GM19395 (cell line): ENCODE measurements around the gene CHCHD10.
A peak's percentile ranks its signal among the peaks of the same experiment; 100 is the strongest.

ENCODE experiments used
- ATAC-seq: cut with Tn5 transposase; IDR thresholded peaks from one replicate; pipeline ENCODE4 v1.9.1; 2021; ENCODE audit warnings: mild to moderate bottlenecking, moderate library complexity; ENCODE audit not compliant: unreplicated experiment

CHCHD10 gene

DNA sequence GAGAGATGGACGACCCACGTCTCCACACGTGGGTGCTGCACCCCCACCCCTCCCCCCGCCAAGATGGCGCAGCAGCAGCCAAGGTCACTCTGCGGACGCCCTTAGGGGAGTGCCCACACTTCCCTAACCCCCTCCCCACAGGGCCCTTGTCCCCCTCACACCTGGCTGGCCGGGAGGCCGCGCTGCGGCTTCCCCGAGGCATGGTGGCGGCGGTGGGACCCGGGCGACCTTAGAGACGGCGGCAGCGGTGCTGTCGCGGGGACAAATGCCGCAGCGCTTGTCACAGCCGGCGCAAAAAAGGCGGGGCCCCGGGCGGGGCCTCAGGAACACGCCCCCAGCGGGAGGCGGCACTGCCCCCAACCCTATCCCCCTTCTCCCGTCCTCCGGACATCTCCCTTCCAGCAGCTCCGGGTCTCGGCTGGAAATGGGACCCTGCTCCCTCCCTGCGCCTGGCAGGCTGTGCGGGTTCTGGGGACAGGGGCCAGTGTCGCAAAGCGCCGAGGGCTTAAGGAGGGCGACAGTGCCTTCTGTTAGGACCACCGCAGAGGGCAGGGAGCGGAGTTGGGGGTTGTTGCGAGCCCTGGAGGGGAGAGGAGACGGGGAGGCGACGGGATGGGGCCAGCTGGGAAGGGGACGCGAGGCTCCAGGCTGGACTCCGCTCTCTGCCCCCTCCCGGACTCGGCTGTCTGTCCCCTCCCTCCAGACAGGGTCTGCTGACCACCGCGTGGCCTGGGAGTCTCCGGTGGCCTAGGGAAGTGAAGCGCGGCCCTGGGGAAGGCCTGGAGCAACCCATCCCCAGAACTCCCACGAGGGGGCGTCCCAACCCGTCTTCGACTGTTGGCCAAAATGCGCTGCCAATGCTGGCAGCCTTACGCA lies at the start of gene CHCHD10:
CHCHD10 (minus strand) TSS at position 300 of the 876 bp plus-strand sequence; CDS start at position 202, 98 bp downstream.
- peak; percentile 50 for ATAC-seq

DNA sequence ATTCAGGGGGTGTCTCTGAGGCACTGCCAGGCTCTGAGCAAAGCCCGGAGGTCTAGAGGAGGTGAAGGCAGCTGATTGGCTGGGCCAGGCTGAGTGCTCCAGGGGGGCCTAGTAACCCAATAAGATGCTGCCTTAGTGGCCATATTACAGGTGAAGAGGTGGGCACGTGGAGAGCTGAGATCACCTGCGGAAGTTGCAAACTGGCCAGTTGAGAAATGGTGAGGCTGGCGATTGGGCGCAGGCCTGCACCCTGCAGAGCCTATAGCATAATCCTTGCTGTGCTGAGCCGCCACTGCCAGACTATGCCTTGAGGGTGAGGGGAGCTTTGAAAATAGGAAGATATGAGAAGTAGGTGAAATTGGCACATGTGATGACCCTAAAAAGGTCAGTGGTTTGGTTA lies 49.4 kb upstream of the CHCHD10 start:
- no peak for ATAC-seq

DNA sequence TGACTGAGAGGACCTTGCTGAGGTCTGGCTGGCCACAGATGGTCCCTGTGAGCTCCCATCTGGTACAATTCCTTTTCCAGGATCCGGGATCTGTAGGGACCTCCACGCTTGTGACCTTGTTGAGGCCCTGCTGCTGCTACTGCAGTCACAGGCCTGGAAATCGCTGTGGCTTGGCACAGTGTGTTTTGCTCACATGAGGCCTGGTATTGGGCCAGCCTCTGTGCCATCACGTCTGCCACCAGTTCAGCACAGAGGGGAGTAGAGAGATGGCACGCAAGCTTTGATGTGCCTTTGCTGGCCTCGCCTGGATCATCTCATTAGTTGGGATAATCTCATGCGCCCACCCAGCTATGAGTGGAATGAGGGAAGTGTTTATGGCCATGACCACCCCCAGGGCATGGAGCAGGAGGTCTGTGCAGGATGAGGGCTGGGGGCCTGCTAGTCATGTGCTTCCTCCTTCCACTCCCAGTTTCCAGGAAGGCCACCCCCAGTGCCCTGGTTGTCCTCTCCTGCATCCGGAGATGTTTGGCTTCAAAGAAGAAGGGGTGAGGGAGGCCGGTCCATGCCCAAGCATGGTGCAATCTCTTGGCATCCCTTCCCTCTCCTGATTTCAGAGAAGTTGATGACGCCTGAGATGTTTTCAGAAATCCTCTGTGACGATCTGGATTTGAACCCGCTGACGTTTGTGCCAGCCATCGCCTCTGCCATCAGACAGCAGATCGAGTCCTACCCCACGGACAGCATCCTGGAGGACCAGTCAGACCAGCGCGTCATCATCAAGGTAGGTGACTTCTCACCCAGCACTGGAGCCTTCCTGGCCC lies 48.6 kb upstream of the CHCHD10 start:
- no peak for ATAC-seq

DNA sequence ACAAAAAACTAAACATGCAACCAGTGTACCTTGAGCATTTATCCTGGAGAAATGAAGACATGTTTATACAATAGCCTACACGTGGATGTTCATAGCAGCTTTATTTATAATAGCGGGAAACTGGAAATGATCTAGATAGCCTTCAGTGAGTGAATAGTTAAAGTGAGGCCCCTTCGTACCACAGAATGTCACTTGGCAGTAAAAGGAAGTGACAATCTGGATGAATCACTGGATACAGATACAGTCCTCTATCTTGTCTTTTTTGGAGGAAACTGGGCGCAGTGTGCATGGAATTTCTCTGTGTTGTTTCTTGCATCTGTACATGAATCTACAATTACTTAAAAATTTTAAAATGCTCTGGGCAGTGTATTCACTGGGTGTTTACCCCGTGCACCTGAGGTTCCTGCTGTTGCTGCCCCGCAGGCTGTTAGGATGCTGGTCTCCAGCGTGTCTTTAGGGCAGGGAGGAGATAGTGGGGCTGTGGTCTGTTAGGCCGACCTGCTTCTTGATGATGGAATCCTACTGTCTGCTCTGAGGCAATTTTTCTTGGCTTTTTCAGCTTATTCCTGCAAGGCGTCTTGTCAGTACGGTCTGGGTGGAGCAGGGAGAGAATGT lies 47.9 kb upstream of the CHCHD10 start:
- no peak for ATAC-seq

DNA sequence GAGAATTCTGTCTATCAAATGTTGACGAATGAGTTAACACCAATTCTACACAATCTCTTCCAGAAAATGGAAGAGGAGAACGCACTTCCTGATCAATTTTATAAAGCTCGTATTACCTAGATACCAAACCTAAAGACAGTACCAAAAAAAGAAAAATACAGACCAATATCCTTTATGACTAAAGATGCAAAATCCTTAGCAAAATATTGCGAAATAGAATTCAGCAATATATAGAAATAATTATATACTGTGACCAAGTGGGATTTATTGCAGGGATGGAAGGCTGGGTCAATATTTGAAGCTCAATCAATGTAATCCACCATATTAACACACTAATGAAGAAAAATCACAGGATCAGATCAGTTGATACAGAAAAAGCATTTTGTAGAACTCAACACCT lies 44.6 kb upstream of the CHCHD10 start:
- ATAC-seq = no peak

DNA sequence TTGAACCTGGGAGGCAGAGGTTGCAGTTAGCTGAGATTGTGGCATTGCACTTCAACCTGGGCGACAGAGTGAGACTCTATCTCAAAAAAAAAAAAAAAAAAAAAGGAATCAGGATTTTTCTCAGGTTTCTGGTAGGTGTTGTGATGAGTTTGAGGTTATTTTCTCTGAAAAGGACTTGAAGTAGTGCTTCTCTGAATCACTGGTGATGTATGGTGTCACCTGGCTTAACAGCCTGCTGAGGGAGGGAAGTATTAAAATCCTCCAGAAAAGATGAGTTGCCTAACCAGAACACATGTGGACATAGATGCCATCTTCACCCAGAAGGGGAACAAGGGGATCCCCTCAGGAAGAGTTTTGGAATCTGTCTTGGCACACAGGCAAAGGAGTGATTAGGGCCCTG lies 39.1 kb upstream of the CHCHD10 start:
- no peak for ATAC-seq

DNA sequence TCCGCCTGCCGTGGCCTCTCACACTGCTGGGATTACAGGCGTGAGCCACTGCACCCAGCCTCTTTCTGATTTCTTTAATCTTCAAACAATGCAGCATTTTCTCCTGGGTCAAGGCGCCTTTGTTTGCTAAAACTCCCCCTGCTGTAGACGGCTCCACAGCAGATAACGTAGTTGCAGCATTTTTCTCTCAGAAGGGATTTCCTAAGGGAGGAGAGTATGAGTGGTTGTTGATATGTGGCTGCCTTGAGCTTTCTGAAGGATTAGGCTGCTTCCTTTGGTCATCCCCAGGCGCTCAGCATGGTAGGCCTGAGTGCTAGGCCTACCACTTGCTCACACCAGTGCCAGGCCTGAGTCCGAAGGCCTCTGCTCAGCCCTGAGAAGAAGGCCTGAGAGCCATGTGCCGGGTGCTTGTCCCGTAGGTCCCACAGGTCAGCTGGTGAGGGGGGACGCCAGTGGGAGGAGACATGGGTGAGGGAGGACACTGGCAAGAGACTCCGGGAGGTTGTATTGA lies 37.1 kb upstream of the CHCHD10 start:
- ATAC-seq = no peak

DNA sequence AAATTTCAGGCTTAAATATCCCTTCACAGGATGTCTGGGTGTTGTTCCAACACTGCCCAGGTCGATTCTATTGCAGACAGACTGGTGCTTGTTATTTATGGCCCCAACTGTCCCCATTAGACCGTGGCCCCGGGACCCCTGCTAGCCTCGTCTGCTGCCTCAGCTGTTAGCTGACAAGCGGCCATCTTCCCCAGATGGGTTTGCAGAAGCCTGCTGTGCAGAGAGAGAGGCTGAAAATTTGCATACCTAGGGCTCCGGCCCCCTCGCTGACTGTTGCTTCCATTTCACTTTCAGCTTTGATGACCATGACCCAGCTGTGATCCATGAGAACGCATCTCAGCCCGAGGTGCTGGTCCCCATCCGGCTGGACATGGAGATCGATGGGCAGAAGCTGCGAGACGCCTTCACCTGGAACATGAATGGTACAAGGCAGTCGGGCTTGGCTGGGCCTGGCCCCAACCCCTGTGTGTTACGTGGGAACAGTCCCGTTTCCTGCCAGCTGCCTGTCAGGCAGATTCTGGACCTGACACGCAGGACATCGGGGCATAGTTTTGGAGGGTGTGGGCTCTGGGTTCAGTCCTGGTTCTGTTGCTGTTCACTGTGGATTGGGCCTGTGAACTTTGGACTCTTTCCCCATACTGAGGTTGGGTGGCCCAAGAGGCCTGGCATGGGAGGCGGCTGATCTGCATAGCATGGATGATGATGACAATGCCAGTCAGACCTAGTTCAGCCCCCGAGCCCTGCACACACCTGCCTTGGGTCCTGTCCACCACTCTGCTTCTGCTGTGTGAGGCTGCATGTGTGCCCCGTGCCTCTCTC lies 35.4 kb upstream of the CHCHD10 start:
- no peak for ATAC-seq

DNA sequence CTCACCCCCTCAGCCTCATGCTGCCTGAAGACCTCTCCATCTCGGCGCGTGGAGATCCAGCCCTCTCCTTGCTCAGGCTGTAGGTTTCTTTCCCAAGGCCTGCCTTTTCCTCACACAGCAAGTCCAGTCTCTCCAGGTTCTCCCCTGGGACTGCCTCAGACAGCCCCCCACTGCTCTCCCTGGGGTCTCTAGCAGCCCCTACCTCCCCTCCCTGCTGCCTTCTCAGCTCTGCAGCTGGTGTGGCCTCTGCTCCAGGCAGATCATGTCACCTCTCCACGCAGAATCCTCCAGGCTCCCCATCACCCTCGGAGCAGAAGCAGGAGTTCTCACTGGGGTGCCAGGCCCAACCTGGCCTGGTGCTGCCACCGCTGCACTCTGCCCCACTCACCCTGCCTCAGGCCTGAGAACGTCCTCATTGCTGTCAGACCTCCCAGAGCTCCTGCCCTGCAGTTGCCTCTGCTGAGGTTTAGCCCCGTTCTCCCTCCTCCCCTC lies 34.2 kb upstream of the CHCHD10 start:
- ATAC-seq = no peak

DNA sequence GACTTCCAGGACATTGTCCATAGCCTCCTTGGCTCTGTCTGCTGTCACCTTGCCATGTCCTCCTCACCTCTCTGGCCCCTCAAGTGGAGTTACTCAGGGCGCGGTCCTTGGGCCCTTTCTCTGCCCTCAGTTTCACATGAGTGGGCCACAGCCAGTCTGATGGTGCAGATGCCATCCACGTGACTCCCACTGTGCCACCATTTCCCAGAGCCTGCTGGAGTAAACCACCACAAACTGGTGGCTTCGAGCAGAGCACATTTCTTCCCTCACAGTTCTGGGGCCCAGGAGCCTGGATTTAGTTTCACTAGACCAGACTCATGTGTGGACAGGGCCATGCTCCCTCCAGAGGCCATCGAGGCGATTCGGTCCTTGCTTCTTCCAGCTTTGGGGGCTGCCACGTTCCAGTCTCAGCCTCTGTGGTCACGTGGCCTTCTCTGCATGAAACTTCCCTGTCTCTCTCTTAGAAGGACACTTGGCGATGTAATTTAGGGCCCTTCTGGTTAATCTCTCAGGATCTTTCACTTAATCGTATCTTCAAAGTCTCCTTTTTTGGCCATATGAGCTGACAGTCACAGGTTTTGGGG lies 33.6 kb upstream of the CHCHD10 start:
- no peak for ATAC-seq

DNA sequence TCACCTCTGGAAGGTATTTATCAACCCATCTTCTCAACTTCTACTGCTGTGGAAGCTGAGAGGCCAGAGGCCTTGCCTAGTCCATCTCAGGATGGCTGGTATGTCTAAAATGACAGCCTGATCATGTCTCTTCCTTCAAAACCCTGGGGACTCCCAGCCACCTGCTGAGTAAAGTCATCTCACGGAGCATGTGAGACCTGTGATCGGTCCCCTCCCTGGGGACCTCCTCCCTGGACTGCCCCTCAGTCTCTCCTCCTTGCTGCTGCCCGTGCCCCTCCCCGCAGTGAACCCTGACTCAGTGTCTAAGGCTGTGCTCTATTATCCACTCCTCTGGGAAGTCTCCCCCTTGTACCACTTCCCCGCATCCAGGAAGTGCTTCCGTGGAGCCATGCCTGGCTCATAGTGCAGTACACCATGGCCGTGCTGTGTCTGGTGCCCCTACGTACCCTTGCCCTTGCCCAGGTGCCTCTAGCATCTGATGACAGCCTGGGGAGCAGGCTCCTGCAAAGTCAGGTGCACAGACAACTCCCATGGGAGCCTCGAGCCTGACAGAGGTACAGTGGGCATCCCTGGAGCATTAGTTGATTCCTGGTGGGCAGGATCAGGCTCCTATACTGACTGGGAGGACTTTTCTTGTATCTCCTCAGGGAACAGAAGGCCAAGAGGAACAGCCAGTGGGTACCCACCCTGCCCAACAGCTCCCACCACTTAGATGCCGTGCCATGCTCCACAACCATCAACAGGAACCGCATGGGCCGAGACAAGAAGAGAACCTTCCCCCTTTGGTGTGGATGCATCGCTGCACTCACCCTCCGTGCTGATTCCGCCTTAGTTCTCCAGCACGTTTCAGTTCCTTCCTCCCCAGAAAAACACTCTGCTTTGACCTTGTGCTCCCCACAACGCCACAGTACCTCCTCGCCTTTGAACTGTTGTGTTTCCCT lies 32.8 kb upstream of the CHCHD10 start:
- ATAC-seq = peak; percentile 59

DNA sequence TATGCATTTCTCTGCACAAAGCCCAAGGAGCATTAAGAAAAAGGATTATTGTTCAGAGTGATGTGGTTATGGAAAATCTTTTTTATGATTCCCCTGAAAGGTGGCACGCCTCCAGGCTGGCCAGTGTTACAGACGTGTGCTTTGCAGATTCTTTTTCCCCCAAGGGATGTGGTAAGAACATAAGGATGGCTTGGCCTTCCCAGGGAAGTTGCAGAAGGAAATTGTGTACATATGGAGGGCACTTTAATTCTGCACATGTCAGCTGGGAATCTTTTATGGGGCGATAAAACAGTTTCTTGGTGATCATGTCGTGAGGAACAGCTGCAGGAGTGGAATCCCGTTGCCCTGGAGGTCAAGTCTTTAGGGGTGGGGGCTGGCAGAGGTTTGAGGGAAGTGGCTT lies 28.7 kb upstream of the CHCHD10 start:
- ATAC-seq = no peak

DNA sequence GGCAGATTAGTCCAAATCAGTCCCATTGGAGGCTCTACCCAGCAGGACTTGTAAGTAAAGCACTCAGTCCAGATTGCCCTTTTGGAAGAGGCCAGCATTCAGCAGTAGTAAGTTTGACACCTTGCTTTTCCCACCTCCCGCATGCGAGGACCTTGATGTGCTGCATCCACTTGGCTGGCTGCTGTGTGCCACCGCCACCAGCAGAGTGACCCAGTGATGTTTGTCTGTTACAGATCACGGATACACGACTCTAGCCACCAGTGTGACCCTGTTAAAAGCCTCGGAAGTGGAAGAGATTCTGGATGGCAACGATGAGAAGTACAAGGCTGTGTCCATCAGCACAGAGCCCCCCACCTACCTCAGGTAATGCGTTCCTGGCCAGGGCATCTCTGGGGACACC lies 25.6 kb upstream of the CHCHD10 start:
- no peak for ATAC-seq

DNA sequence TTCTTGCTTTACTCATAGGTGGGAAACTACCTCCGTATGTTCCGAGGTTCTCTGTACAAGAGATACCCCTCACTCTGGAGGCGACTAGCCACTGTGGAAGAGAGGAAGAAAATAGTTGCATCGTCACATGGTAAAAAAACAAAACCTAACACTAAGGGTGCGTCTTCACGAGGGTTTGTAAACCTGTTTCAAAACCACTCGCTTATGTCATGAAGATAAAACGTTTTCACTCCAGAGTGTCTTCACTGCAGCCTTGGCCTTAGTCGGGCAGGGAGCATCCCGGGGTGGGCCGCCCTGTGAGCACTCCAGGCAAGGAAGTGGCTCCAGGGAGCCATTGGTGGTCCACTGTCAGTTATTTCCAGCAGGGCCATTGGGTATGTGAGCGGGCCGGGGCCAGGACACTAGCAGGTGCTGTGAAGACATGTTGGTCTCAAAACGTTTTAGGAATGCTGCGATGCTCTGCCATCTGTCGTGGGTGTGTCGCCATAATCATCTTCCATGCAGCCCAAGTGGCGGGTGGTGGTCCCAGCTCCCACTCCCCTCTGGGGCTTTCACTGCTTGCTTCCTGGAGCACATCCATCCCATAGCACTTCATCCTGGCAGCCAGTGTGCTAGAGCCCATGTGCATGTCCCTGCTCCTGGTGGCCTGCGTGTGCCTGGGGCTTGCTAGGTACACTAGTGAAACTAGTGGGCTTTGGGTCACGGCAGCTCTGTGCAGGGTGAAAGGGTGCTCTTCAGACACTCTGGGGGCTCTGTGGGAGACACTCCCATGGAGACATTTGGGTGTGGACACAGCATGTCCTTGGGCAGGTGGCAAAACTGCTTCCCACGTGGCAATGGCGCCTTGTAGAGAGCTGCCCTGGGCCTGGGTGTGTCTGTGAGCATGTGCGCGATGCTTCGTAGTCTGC lies 24.2 kb upstream of the CHCHD10 start:
- ATAC-seq = no peak

DNA sequence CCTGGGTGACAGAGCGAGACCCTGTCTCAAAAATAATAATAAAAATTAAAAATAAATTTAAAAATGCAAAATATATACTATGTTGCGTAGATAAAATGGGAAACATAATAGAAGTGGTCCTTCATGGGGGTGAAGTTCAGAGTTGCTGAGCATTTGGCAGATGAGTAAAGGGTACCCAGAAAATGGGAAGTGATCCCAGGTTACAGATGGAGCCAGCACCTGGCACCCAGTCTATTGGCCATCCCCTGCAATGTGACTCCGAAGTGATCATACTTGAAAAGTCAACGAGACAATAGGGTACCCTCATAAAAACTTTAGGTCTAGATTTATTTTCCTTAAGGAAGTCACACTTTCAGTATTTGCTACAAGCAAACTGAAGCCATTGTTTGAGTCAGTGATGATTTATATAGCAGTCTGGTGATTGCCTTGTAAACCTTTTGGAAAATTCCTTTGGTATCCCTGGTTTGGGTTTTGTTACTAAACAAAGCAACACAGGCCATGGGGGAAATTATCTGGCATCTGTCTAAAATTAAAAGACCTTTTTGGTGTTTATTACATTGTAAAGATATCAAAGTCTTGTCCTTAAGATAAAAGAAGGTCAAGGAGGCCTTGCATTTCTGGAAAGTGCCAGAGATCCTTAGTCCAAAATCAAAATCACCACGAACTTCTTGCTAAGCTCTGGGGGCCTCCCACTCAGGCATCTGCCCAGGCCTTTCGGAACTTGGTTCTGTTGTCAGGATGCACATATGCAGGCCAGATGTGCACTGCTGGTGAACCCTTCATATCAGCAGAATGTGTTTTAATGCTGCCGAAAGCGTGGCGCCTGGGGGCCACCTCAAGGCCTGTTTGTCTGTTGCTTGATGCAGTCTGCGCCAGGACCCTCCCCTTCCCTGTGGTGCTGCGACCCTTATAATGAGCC lies 23.3 kb upstream of the CHCHD10 start:
- no peak for ATAC-seq

DNA sequence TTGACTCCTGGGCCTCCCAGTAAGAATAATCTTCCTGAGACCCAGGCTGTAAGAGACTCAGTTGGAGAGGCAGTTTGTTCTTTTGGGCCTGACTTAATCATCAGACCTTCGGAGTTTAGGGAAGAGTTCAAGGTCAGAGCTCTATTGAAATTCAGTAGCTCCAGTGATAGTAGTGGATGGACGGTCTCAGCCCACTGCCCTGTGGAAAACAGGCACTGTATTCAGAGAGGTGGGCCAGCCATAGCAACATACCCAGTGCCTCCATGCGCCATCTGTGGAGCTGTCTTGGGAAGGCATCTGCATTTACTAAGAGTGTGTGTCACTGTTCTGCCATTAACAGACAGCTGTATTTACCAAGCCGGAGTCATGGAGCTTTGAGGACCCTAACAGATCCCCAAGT lies 21.9 kb upstream of the CHCHD10 start:
- no peak for ATAC-seq

DNA sequence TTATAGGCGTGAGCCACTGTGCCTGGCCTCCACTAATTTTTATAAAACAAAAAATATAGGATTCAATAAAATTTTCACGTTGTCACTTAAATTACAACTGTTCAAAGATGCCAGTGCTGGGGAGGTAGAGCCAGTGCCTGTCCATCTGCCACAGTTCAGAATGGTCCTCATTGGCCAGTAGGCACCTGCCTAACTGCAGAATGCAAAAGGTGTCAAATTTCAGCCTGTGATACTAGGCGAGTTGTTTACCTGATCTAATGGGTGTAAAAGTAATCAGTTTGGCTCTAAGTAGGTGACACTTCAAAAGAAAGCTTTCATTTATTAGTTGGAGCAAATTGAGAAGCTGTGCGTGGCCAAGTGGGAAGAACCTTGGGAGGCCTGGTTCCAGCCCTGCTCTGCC lies 21.3 kb upstream of the CHCHD10 start:
- no peak for ATAC-seq
